Glutamatergic neuron (in vitro differentiated cells): Measurements from ENCODE around the gene GPRC5B. TPM values are rescaled to one million over a fixed set of nuclear protein-coding genes. Genes with fewer than 3 reads are reported as not detected.

Source experiments
- DNase-seq: peaks from one replicate; pipeline ENCODE4 v3.0.0; 2022
- H3K27ac Mint-ChIP-seq: one replicate; pipeline ENCODE4 v1.8.0; 2020; ENCODE audit warnings: mild to moderate bottlenecking, mixed read lengths, inconsistent platforms; ENCODE audit not compliant: unreplicated experiment
- H3K27me3 Mint-ChIP-seq: one replicate; pipeline ENCODE4 v1.8.0; 2020; ENCODE audit warnings: mild to moderate bottlenecking, moderate library complexity, mixed read lengths, inconsistent platforms; ENCODE audit not compliant: unreplicated experiment
- H3K36me3 Mint-ChIP-seq: one replicate; pipeline ENCODE4 v1.8.0; 2020; ENCODE audit warnings: mild to moderate bottlenecking, mixed read lengths, inconsistent platforms; ENCODE audit not compliant: unreplicated experiment
- H3K4me1 Mint-ChIP-seq: one replicate; pipeline ENCODE4 v1.8.0; 2020; ENCODE audit warnings: mild to moderate bottlenecking, low read depth, mixed read lengths, inconsistent platforms; ENCODE audit not compliant: unreplicated experiment
- H3K4me3 Mint-ChIP-seq: one replicate; pipeline ENCODE4 v1.8.0; 2020; ENCODE audit warnings: mild to moderate bottlenecking, mixed read lengths, inconsistent platforms; ENCODE audit not compliant: unreplicated experiment
- H3K9me3 Mint-ChIP-seq: one replicate; pipeline ENCODE4 v1.8.0; 2020; ENCODE audit warnings: mild to moderate bottlenecking, moderate library complexity, mixed read lengths, inconsistent platforms; ENCODE audit not compliant: unreplicated experiment
- CTCF ChIP-seq: fragments of 200-600 bp; sonication (generic); IDR thresholded peaks from one replicate; pipeline ENCODE4 v1.5.0; 2021; ENCODE audit not compliant: partially characterized antibody, unreplicated experiment
- total RNA-seq: library from RNA; stranded (reverse); fragmentation: NEBNext Ultra II Directional; extraction: Animal tissue kit (Norgen Biotek cat#: 25700); gene quantifications from one replicate; pipeline ENCODE4 v1.2.1, GENCODE V29; 2021; ENCODE audit not compliant: unreplicated experiment

Gene GPRC5B
- total RNA-seq, 1 donor from 2014 or later, result 8.7 TPM

GRCh38 chr16:19850131-19850817 is 34.4 kb downstream of the GPRC5B start:
- no peak for DNase-seq
- TF ChIP-seq CTCF, result no peak
- Mint-ChIP-seq H3K9me3 (peaks cover 3% of the 10 kb centered on the region), H3K27ac (no peak overlapping the region), H3K4me3 (peak overlapping the region; percentile 18), H3K36me3 (no peaks in the 10 kb centered on the region), H3K27me3 (peaks cover 2% of the 10 kb centered on the region), H3K4me1 (peaks cover 7% of the 10 kb centered on the region)

GRCh38 chr16:19848756-19849155 is 35.9 kb downstream of the GPRC5B start:
- H3K27ac Mint-ChIP-seq, result no peak overlapping the region
- no peak for DNase-seq
- H3K4me1 Mint-ChIP-seq, result peaks cover 2% of the 10 kb centered on the region
- H3K36me3 Mint-ChIP-seq, result no peaks in the 10 kb centered on the region
- TF ChIP-seq CTCF, result no peak
- peaks cover 3% of the 10 kb centered on the region for H3K9me3 Mint-ChIP-seq
- H3K27me3 Mint-ChIP-seq, result peaks cover 2% of the 10 kb centered on the region
- H3K4me3 Mint-ChIP-seq, result no peak overlapping the region

- H3K27me3 Mint-ChIP-seq, result peaks cover 2% of the 10 kb centered on the region
Measured at GRCh38 chr16:19846436-19846835, 38.2 kb downstream of the GPRC5B start.

GRCh38 chr16:19844945-19845641 is 39.6 kb downstream of the GPRC5B start:
- H3K36me3 Mint-ChIP-seq, result no peaks in the 10 kb centered on the region
- H3K4me3 Mint-ChIP-seq, result no peak overlapping the region
- DNase-seq, result no peak
- no peak overlapping the region for H3K27ac Mint-ChIP-seq
- peaks cover 3% of the 10 kb centered on the region for H3K9me3 Mint-ChIP-seq
- peaks cover 9% of the 10 kb centered on the region for H3K27me3 Mint-ChIP-seq
- TF ChIP-seq CTCF, result no peak
- H3K4me1 Mint-ChIP-seq, result peaks cover 15% of the 10 kb centered on the region

More at GRCh38 chr16:19846436-19846835, 38.2 kb downstream of the GPRC5B start:
- DNase-seq, result no peak
- Mint-ChIP-seq H3K36me3 (no peaks in the 10 kb centered on the region), H3K9me3 (peaks cover 3% of the 10 kb centered on the region), H3K4me1 (peaks cover 14% of the 10 kb centered on the region), H3K4me3 (no peak overlapping the region), H3K27ac (no peak overlapping the region)
- no peak for TF ChIP-seq CTCF

- H3K9me3 Mint-ChIP-seq, result no peaks in the 10 kb centered on the region
- no peak for TF ChIP-seq CTCF
- no peak overlapping the region for H3K27ac Mint-ChIP-seq
- peaks cover 15% of the 10 kb centered on the region for H3K4me1 Mint-ChIP-seq
- H3K36me3 Mint-ChIP-seq, result no peaks in the 10 kb centered on the region
- peaks cover 6% of the 10 kb centered on the region for H3K27me3 Mint-ChIP-seq
- peak overlapping the region; percentile 7 for H3K4me3 Mint-ChIP-seq
- no peak for DNase-seq
Measured at GRCh38 chr16:19843371-19843770, 41.3 kb downstream of the GPRC5B start.
